ENCODE results near the gene LRFN2.

- TF ChIP-seq CTCF (IDR thresholded peaks at IDR 0.05; ENCODE audit: low read depth, low read length, poor library complexity, severe bottlenecking) (no peak), EZH2phosphoT487 (IDR thresholded peaks at IDR 0.05; ENCODE audit: borderline replicate concordance, low read length) (no peak)
Observed at GRCh38 chr6:40623178-40623577, 36.0 kb upstream of the LRFN2 start.
